Uterus (tissue), 4 donors: Measurements from ENCODE around the gene ARHGEF11. TPM values are rescaled to one million over a fixed set of nuclear protein-coding genes. Genes with fewer than 3 reads are reported as not detected.
A peak's percentile ranks its signal among the peaks of the same experiment; 100 is the strongest.
"Not testable (repeated sequence)": the region's sequence is repeated elsewhere in the genome, so short reads cannot be mapped to it uniquely, and the experiment has no call there.

Experiments
- DNase-seq, 2 donors: peaks; one replicate each; pipeline ENCODE4 v3.0.0-alpha.2; 2019 to 2020
- H3K27ac ChIP-seq, 2 donors: fragments of 200-600 bp; sonication (generic); 1 replicate in 1 of 2; 2 replicates in 1 of 2; pipeline ENCODE4 v1.5.1; 2016 to 2018
- H3K27me3 ChIP-seq, 2 donors: fragments of 200-600 bp; sonication (generic); one replicate each; pipeline ENCODE4 v1.5.1; 2018 to 2019; ENCODE audit warnings: control low read depth in 1 of 2
- H3K36me3 ChIP-seq, 2 donors: fragments of 200-600 bp; sonication (generic); one replicate each; pipeline ENCODE4 v1.5.1; 2019; ENCODE audit warnings: control low read depth in 1 of 2
- H3K4me1 ChIP-seq, 2 donors: fragments of 200-600 bp; sonication (generic); one replicate each; pipeline ENCODE4 v1.5.1; 2018 to 2019; ENCODE audit warnings: control low read depth in 1 of 2
- H3K4me3 ChIP-seq, 2 donors: fragments of 200-600 bp; sonication (generic); 1 replicate in 1 of 2; 2 replicates in 1 of 2; pipeline ENCODE4 v1.5.1; 2018 to 2019; ENCODE audit warnings: mild to moderate bottlenecking in 1 of 2
- H3K9me3 ChIP-seq, 2 donors: fragments of 200-600 bp; sonication (generic); one replicate each; pipeline ENCODE4 v1.5.1; 2019; ENCODE audit warnings: control low read depth in 1 of 2
- CTCF ChIP-seq, 4 experiments: fragments of 200-600 bp in 2 of 4; fragments of 450-650 bp in 2 of 4; sonication (generic) in 2 of 4; IDR thresholded peaks; one replicate each; pipeline ENCODE4 v1.5.1; 2016 to 2019; ENCODE audit warnings: antibody characterized with exemption in 4 of 4, mild to moderate bottlenecking in 2 of 4, moderate library complexity in 1 of 4
- POLR2A ChIP-seq, 2 donors: fragments of 450-650 bp; IDR thresholded peaks; one replicate each; pipeline ENCODE4 v1.6.1; 2016; ENCODE audit warnings: antibody characterized with exemption in 2 of 2, mild to moderate bottlenecking in 1 of 2, moderate library complexity in 1 of 2
- intact Hi-C: fragments of 100-400 bp; cut with DNase I; formaldehyde crosslinking; loops from one replicate; pipeline ENCODE4 v1.15.1; 2023; ENCODE audit warnings: low total_unique reads
- total RNA-seq, 4 donors: library from RNA; depleted of rRNA in 3 of 4; stranded (reverse); fragments of >200 nt in 3 of 4; gene quantifications; one replicate each; pipeline versions ENCODE4 v1.1.0 to v1.2.4, GENCODE V29; 2014 to 2023
- donor health status: DM: yes; HTN: yes; CAD: no.

The ARHGEF11 gene
- total RNA-seq, 4 donors from 2014 or later = 28.2 to 65.3 (median 40.5) TPM

- intact Hi-C loops = no loop called here
- no peaks in the 10 kb centered on the region for H3K9me3 ChIP-seq
- no peak for DNase-seq
- TF ChIP-seq POLR2A (IDR thresholded peaks at IDR 0.05) = no peak
- TF ChIP-seq CTCF (IDR thresholded peaks at IDR 0.05) = no peak
- H3K27ac ChIP-seq = no peak overlapping the region
- H3K27me3 ChIP-seq = peaks cover 0 to under 1% of the 10 kb centered on the region in 2 donors
- no peak overlapping the region for H3K4me3 ChIP-seq
- no peaks in the 10 kb centered on the region for H3K36me3 ChIP-seq
- peaks cover 0 to 17% of the 10 kb centered on the region in 2 donors for H3K4me1 ChIP-seq
Measured at GRCh38 chr1:156928043-156928602, 117.4 kb downstream of the ARHGEF11 start.

- Histone ChIP-seq H3K4me3 (no peak overlapping the region), H3K4me1 (peaks cover 0 to 17% of the 10 kb centered on the region in 2 donors), H3K36me3 (no peaks in the 10 kb centered on the region), H3K27ac (no peak overlapping the region), H3K27me3 (peaks cover 0 to 6% of the 10 kb centered on the region in 2 donors), H3K9me3 (no peaks in the 10 kb centered on the region)
- DNase-seq = peak; percentile 49 to 68
- intact Hi-C loops = no loop called here
- peak; percentile 51 to 67 (median 60) for TF ChIP-seq CTCF (IDR thresholded peaks at IDR 0.05)
- no peak for TF ChIP-seq POLR2A (IDR thresholded peaks at IDR 0.05)
Measured at GRCh38 chr1:156927215-156928042, 118.1 kb downstream of the ARHGEF11 start.

- H3K4me3 ChIP-seq, H3K27me3 ChIP-seq, H3K9me3 ChIP-seq, DNase-seq, intact Hi-C loops, H3K27ac ChIP-seq, H3K36me3 ChIP-seq: not testable (repeated sequence)
- peaks cover 0 to 17% of the 10 kb centered on the region in 2 donors for H3K4me1 ChIP-seq
Measured at GRCh38 chr1:156926695-156927094, 118.8 kb downstream of the ARHGEF11 start.

GRCh38 chr1:156926175-156926574 lies 119.4 kb downstream of the ARHGEF11 start:
- intact Hi-C loops = no loop called here
- Histone ChIP-seq H3K27ac (no peak overlapping the region), H3K9me3 (no peaks in the 10 kb centered on the region), H3K27me3 (peaks cover 0 to 7% of the 10 kb centered on the region in 2 donors), H3K36me3 (no peaks in the 10 kb centered on the region), H3K4me3 (no peak overlapping the region), H3K4me1 (peaks cover 0 to 17% of the 10 kb centered on the region in 2 donors)
- DNase-seq = no peak
- TF ChIP-seq CTCF (IDR thresholded peaks at IDR 0.05) = no peak
- TF ChIP-seq POLR2A (IDR thresholded peaks at IDR 0.05) = no peak

- no peak overlapping the region for H3K27ac ChIP-seq
- peaks cover 0 to 17% of the 10 kb centered on the region in 2 donors for H3K4me1 ChIP-seq
- H3K9me3 ChIP-seq = no peaks in the 10 kb centered on the region
- intact Hi-C loops = no loop called here
- H3K4me3 ChIP-seq = no peak overlapping the region
- no peaks in the 10 kb centered on the region for H3K36me3 ChIP-seq
- H3K27me3 ChIP-seq = peaks cover 0 to 14% of the 10 kb centered on the region in 2 donors
- no peak for DNase-seq
- TF ChIP-seq POLR2A (IDR thresholded peaks at IDR 0.05) = no peak
- TF ChIP-seq CTCF (IDR thresholded peaks at IDR 0.05) = no peak
Measured at GRCh38 chr1:156925154-156926010, 120.2 kb downstream of the ARHGEF11 start.
